K562 (cell line): ENCODE results near the gene RUNDC1. TPM values are rescaled to one million over a fixed set of nuclear protein-coding genes. Genes with fewer than 3 reads are reported as not detected.

ENCODE experiments used
- COPS2 ChIP-seq: fragments of 450-650 bp; conservative IDR thresholded peaks from 2 replicates; pipeline ENCODE4 v1.6.1; 2016; ENCODE audit warnings: mild to moderate bottlenecking, moderate library complexity
- CXXC5 ChIP-seq: fragments of 250-450 bp; sonication (Bioruptor Pico); IDR thresholded peaks from 2 replicates; pipeline ENCODE4 v1.8.0; 2022; ENCODE audit warnings: inconsistent platforms, mild to moderate bottlenecking, moderate library complexity
- ELF4 ChIP-seq: fragments of 450-650 bp; formaldehyde crosslinking; IDR thresholded peaks from 2 replicates; pipeline ENCODE4 v1.4.0; 2022; ENCODE audit warnings: missing genetic modification characterization
- ERF ChIP-seq: fragments of 450-650 bp; formaldehyde crosslinking; IDR thresholded peaks from 2 replicates; pipeline ENCODE4 v1.4.0; 2020; ENCODE audit warnings: mild to moderate bottlenecking, mixed read lengths
- GABPA ChIP-seq: fragments of 200-800 bp; sonication (Bioruptor generic); conservative IDR thresholded peaks from 2 replicates; pipeline ENCODE4 v1.6.1; 2016; ENCODE audit warnings: low read depth, missing genetic modification characterization, missing compliant biosample characterization
- KLF10 ChIP-seq: fragments of 250-450 bp; sonication (Bioruptor Pico); IDR thresholded peaks from 2 replicates; pipeline ENCODE4 v1.6.1; 2021; ENCODE audit warnings: matching md5 sums
- POLR3G ChIP-seq: IDR thresholded peaks from 2 replicates; pipeline ENCODE4 v1.6.1; 2011; ENCODE audit not compliant: insufficient read length, insufficient replicate concordance; ENCODE audit errors: extremely low read depth
- RBM15 ChIP-seq: fragments of 200-400 bp; formaldehyde crosslinking; IDR thresholded peaks from 2 replicates; pipeline ENCODE4 v1.6.1; 2018; ENCODE audit warnings: mild to moderate bottlenecking, low read length, moderate library complexity; ENCODE audit not compliant: insufficient read depth
- SLC30A9 ChIP-seq: fragments of 250-450 bp; sonication (Bioruptor Pico); IDR thresholded peaks from 2 replicates; pipeline ENCODE4 v1.8.0; 2022; ENCODE audit warnings: mild to moderate bottlenecking, moderate library complexity
- SPI1 ChIP-seq: IDR thresholded peaks from 2 replicates; pipeline ENCODE4 v1.6.1; 2011; ENCODE audit warnings: low read depth, low read length, control low read depth, borderline replicate concordance
- XRCC4 ChIP-seq: IDR thresholded peaks from one replicate; pipeline ENCODE4 v1.6.1; 2011; ENCODE audit not compliant: insufficient read depth, insufficient read length; ENCODE audit errors: extremely low read depth
- ZNF764 ChIP-seq: fragments of 250-450 bp; sonication (Bioruptor Pico); IDR thresholded peaks from 2 replicates; pipeline ENCODE4 v1.4.0; 2020; ENCODE audit warnings: low read depth, mild to moderate bottlenecking, moderate library complexity
- polyA plus RNA-seq, 8 experiments: library from polyadenylated mRNA; depleted of rRNA in 4 of 8; stranded (reverse) in 5 of 8; unstranded in 3 of 8; fragments of >200 nt; fragmentation: Nextera tagmentation in 2 of 8; fragmentation: Illumina TruSeq in 1 of 8; extraction: Ambion mirVana in 2 of 8; extraction: Trizol in 1 of 8; gene quantifications; 2 replicates each; pipeline versions ENCODE4 v1.2.1 to v1.2.3, GENCODE V29; 2011 to 2014; ENCODE audit warnings: inconsistent platforms in 1 of 8, missing spikeins in 1 of 8
- total RNA-seq, 7 experiments: library from RNA; depleted of rRNA in 6 of 7; stranded (reverse); fragments of >200 nt in 6 of 7; fragmentation: Illumina TruSeq in 2 of 7; extraction: Trizol in 2 of 7; gene quantifications; 2 replicates each; pipeline versions ENCODE4 v1.2.1 to v1.2.3, GENCODE V29; 2011 to 2021; ENCODE audit warnings: low replicate concordance in 1 of 7
- TF ChIP-seq, protein P1 (sequence below): fragments of 250-450 bp; sonication (Bioruptor Pico); IDR thresholded peaks from 2 replicates; pipeline ENCODE4 v1.5.0; 2021
- TF ChIP-seq, protein P2 (sequence below): IDR thresholded peaks from 2 replicates; pipeline ENCODE4 v1.6.1; 2011; ENCODE audit warnings: borderline replicate concordance, low read depth, mild to moderate bottlenecking, moderate library complexity, low read length; ENCODE audit not compliant: insufficient read depth, poor library complexity, severe bottlenecking
- TF ChIP-seq, protein P3 (sequence below): sonication (generic); formaldehyde crosslinking; IDR thresholded peaks from 2 replicates; pipeline ENCODE4 v1.8.0; 2023; ENCODE audit warnings: mild to moderate bottlenecking, missing genetic modification reagents
- TF ChIP-seq, protein P4 (sequence below): fragments of 250-450 bp; sonication (Bioruptor Pico); IDR thresholded peaks from 2 replicates; pipeline ENCODE4 v1.5.1; 2021; ENCODE audit warnings: mild to moderate bottlenecking
- TF ChIP-seq, protein P5 (sequence below): fragments of 450-650 bp; IDR thresholded peaks from 2 replicates; pipeline ENCODE4 v1.7.1; 2018; ENCODE audit warnings: mild to moderate bottlenecking, low read depth; ENCODE audit not compliant: partially characterized antibody

Gene RUNDC1
- total and polyA plus RNA-seq, 9 of the 15 experiments (the other 6 are each of a cell fraction or from before 2014, with no cell fraction given), result 3.4 to 12.6 (median 9.4) TPM

DNA sequence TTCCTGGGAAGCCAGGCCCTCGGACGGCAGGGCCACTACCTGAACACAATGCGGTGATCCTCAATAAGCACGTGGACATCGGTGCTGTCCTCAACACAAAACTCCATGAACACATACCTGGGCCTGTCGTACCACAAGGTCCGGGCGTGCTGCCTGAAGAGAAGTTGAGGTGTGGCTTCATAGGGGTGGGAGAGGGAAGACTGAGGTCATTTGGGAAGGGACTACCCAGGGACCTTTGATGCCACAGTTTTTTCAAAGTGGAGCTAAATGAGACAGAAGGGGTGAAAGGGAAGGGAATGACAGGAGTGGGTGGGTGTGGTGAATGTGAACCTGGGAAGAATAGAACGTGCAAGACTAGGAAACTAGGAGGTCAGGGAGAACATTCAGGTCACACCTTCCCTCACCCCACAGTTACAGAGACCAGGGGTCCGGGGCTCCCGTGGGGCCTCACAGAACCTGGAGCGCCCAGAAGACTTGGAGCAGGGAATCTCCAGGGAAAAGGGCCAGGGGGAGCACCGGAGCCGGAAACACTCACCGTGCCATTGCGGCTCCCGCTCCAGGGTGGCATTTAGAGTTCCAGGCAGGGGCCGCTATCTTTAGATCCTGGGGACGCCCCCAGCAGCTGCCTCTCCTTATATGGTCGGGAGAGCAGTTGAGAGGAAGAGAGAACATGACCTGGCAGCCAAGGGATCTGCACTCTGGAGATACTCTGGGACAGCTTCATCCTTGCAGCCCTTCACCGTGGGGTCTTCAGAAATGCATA lies 673 bp upstream of the RUNDC1 start, which contains the start of gene PTGES3L (continued):
- TF ChIP-seq, protein P1, sequence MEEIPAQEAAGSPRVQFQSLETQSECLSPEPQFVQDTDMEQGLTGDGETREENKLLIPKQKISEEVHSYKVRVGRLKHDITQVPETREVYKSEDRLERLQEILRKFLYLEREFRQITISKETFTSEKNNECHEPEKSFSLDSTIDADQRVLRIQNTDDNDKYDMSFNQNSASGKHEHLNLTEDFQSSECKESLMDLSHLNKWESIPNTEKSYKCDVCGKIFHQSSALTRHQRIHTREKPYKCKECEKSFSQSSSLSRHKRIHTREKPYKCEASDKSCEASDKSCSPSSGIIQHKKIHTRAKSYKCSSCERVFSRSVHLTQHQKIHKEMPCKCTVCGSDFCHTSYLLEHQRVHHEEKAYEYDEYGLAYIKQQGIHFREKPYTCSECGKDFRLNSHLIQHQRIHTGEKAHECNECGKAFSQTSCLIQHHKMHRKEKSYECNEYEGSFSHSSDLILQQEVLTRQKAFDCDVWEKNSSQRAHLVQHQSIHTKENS, result no peak
- TF ChIP-seq RBM15 (no peak), KLF10 (CRISPR knock-in tag) (no peak), SLC30A9 (CRISPR knock-in tag) (no peak), SPI1 (0 out of 2 replicates have a peak, but pooled peaks have one; percentile 18), POLR3G (no peak), GABPA (peak; percentile 80), COPS2 (no peak), XRCC4 (no peak), ELF4 (CRISPR knock-in tag) (no peak), ERF (no peak), CXXC5 (CRISPR knock-in tag) (0 out of 2 replicates have a peak, but pooled peaks have one; percentile 15), ZNF764 (CRISPR knock-in tag) (no peak)
- TF ChIP-seq, protein P2, sequence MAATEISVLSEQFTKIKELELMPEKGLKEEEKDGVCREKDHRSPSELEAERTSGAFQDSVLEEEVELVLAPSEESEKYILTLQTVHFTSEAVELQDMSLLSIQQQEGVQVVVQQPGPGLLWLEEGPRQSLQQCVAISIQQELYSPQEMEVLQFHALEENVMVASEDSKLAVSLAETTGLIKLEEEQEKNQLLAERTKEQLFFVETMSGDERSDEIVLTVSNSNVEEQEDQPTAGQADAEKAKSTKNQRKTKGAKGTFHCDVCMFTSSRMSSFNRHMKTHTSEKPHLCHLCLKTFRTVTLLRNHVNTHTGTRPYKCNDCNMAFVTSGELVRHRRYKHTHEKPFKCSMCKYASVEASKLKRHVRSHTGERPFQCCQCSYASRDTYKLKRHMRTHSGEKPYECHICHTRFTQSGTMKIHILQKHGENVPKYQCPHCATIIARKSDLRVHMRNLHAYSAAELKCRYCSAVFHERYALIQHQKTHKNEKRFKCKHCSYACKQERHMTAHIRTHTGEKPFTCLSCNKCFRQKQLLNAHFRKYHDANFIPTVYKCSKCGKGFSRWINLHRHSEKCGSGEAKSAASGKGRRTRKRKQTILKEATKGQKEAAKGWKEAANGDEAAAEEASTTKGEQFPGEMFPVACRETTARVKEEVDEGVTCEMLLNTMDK, result no peak
- TF ChIP-seq, protein P3, sequence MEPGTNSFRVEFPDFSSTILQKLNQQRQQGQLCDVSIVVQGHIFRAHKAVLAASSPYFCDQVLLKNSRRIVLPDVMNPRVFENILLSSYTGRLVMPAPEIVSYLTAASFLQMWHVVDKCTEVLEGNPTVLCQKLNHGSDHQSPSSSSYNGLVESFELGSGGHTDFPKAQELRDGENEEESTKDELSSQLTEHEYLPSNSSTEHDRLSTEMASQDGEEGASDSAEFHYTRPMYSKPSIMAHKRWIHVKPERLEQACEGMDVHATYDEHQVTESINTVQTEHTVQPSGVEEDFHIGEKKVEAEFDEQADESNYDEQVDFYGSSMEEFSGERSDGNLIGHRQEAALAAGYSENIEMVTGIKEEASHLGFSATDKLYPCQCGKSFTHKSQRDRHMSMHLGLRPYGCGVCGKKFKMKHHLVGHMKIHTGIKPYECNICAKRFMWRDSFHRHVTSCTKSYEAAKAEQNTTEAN (CRISPR knock-in tag), result no peak
- TF ChIP-seq, protein P4, sequence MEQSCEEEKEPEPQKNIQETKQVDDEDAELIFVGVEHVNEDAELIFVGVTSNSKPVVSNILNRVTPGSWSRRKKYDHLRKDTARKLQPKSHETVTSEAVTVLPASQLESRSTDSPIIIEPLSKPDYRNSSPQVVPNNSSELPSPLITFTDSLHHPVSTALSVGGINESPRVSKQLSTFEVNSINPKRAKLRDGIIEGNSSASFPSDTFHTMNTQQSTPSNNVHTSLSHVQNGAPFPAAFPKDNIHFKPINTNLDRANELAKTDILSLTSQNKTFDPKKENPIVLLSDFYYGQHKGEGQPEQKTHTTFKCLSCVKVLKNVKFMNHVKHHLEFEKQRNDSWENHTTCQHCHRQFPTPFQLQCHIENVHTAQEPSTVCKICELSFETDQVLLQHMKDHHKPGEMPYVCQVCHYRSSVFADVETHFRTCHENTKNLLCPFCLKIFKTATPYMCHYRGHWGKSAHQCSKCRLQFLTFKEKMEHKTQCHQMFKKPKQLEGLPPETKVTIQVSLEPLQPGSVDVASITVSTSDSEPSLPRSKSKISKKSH, result no peak
- TF ChIP-seq, protein P5, sequence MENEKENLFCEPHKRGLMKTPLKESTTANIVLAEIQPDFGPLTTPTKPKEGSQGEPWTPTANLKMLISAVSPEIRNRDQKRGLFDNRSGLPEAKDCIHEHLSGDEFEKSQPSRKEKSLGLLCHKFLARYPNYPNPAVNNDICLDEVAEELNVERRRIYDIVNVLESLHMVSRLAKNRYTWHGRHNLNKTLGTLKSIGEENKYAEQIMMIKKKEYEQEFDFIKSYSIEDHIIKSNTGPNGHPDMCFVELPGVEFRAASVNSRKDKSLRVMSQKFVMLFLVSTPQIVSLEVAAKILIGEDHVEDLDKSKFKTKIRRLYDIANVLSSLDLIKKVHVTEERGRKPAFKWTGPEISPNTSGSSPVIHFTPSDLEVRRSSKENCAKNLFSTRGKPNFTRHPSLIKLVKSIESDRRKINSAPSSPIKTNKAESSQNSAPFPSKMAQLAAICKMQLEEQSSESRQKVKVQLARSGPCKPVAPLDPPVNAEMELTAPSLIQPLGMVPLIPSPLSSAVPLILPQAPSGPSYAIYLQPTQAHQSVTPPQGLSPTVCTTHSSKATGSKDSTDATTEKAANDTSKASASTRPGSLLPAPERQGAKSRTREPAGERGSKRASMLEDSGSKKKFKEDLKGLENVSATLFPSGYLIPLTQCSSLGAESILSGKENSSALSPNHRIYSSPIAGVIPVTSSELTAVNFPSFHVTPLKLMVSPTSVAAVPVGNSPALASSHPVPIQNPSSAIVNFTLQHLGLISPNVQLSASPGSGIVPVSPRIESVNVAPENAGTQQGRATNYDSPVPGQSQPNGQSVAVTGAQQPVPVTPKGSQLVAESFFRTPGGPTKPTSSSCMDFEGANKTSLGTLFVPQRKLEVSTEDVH, result no peak
